CD14-positive monocyte (primary cell): Measurements from ENCODE around the gene TTLL8. TPM values are rescaled to one million over a fixed set of nuclear protein-coding genes. Genes with fewer than 3 reads are reported as not detected.
A peak's percentile ranks its signal among the peaks of the same experiment; 100 is the strongest.

ENCODE experiments used
- DNase-seq, 3 donors: peaks; one replicate each; pipeline ENCODE4 v3.0.0-alpha.2; 2011 to 2022
- H2AFZ ChIP-seq: 2 replicates; pipeline ENCODE4 v1.6.0; 2012; ENCODE audit warnings: mild to moderate bottlenecking, low read depth, low read length, inconsistent platforms; ENCODE audit not compliant: insufficient read depth, poor library complexity, severe bottlenecking
- H3K27ac ChIP-seq, 2 donors: 1 replicate in 1 of 2; 2 replicates in 1 of 2; pipeline ENCODE4 v1.5.1; 2012 to 2013; ENCODE audit warnings: low read length in 2 of 2, control low read depth in 1 of 2, inconsistent platforms in 1 of 2, low read depth in 1 of 2, mild to moderate bottlenecking in 1 of 2
- H3K27me3 ChIP-seq, 2 donors: one replicate each; pipeline versions ENCODE4 v1.6.0 to v1.6.1; 2011 to 2013; ENCODE audit warnings: low read length in 2 of 2; ENCODE audit not compliant: control insufficient read depth in 2 of 2, insufficient read depth in 2 of 2
- H3K36me3 ChIP-seq, 2 donors: replicated peaks in 1 of 2; 1 replicate in 1 of 2; 2 replicates in 1 of 2; pipeline versions ENCODE4 v1.5.1 to v1.6.1; 2012 to 2013; ENCODE audit warnings: low read length in 2 of 2, control low read depth in 1 of 2, inconsistent platforms in 1 of 2, mild to moderate bottlenecking in 1 of 2; ENCODE audit not compliant: insufficient read depth in 2 of 2, control insufficient read depth in 1 of 2
- H3K4me1 ChIP-seq, 2 donors: 1 replicate in 1 of 2; 2 replicates in 1 of 2; pipeline versions ENCODE4 v1.5.1 to v1.6.1; 2012 to 2013; ENCODE audit warnings: low read length in 2 of 2, control low read depth in 1 of 2, inconsistent platforms in 1 of 2, mild to moderate bottlenecking in 1 of 2, moderate library complexity in 1 of 2; ENCODE audit not compliant: insufficient read depth in 2 of 2, control insufficient read depth in 1 of 2
- H3K4me2 ChIP-seq: replicated peaks from 2 replicates; pipeline ENCODE3; 2012; ENCODE audit warnings: low read length, moderate library complexity, mild to moderate bottlenecking; ENCODE audit not compliant: poor library complexity, severe bottlenecking; ENCODE audit errors: extremely low read depth
- H3K4me3 ChIP-seq, 3 experiments: fragments of 200-600 bp in 1 of 3; sonication (generic) in 1 of 3; replicated peaks in 1 of 3; 1 replicate in 2 of 3; 2 replicates in 1 of 3; pipeline ENCODE4 v1.5.1; 2011 to 2013; ENCODE audit warnings: low read length in 3 of 3, mild to moderate bottlenecking in 3 of 3, control low read depth in 2 of 3, low read depth in 2 of 3, inconsistent platforms in 1 of 3, moderate library complexity in 1 of 3
- H3K79me2 ChIP-seq: 2 replicates; pipeline ENCODE4 v1.6.0; 2012; ENCODE audit warnings: mild to moderate bottlenecking, control low read depth, inconsistent platforms, low read length, moderate library complexity; ENCODE audit not compliant: insufficient read depth
- H3K9ac ChIP-seq: 2 replicates; pipeline ENCODE4 v1.6.0; 2017; ENCODE audit warnings: low read length, mild to moderate bottlenecking; ENCODE audit not compliant: insufficient read depth, poor library complexity, severe bottlenecking
- H3K9me3 ChIP-seq, 2 donors: replicated peaks in 1 of 2; 1 replicate in 1 of 2; 2 replicates in 1 of 2; pipeline versions ENCODE4 v1.5.1 to v1.6.1; 2012 to 2013; ENCODE audit warnings: low read length in 2 of 2, control low read depth in 1 of 2; ENCODE audit not compliant: control insufficient read depth in 1 of 2, insufficient read depth in 1 of 2
- H4K20me1 ChIP-seq: 2 replicates; pipeline ENCODE4 v1.6.0; 2012; ENCODE audit warnings: mild to moderate bottlenecking, low read length, control low read depth, moderate library complexity; ENCODE audit not compliant: insufficient read depth
- H3K27ac Mint-ChIP-seq, 7 donors: one replicate each; pipeline ENCODE4 v1.8.0; 2020; ENCODE audit warnings: mild to moderate bottlenecking in 7 of 7, mixed read lengths in 7 of 7, moderate library complexity in 6 of 7, inconsistent platforms in 2 of 7
- H3K27me3 Mint-ChIP-seq, 3 donors: one replicate each; pipeline ENCODE4 v1.8.0; 2021 to 2022; ENCODE audit warnings: low read depth in 3 of 3, mild to moderate bottlenecking in 3 of 3, mixed read lengths in 3 of 3, moderate library complexity in 3 of 3, inconsistent platforms in 1 of 3
- H3K36me3 Mint-ChIP-seq, 2 donors: one replicate each; pipeline ENCODE4 v1.8.0; 2020; ENCODE audit warnings: mixed read lengths in 2 of 2, inconsistent platforms in 1 of 2, mild to moderate bottlenecking in 1 of 2
- H3K4me1 Mint-ChIP-seq: one replicate; pipeline ENCODE4 v1.8.0; 2020; ENCODE audit warnings: mild to moderate bottlenecking, mixed read lengths
- H3K4me3 Mint-ChIP-seq, 2 donors: one replicate each; pipeline ENCODE4 v1.8.0; 2020; ENCODE audit warnings: mild to moderate bottlenecking in 2 of 2, mixed read lengths in 2 of 2, moderate library complexity in 1 of 2
- H3K9me3 Mint-ChIP-seq, 7 donors: one replicate each; pipeline ENCODE4 v1.8.0; 2020 to 2022; ENCODE audit warnings: mixed read lengths in 7 of 7, mild to moderate bottlenecking in 6 of 7, moderate library complexity in 6 of 7, inconsistent platforms in 2 of 7
- CTCF ChIP-seq: fragments of 200-600 bp; IDR thresholded peaks from one replicate; pipeline ENCODE4 v1.8.0; 2022; ENCODE audit warnings: antibody characterized with exemption, mild to moderate bottlenecking
- WGBS: methylation state at CpG from one replicate; pipeline ENCODE4 v1.1.5; 2013; ENCODE audit warnings: missing lambda C conversion rate; ENCODE audit not compliant: insufficient coverage; 5-methylcytosine and 5-hydroxymethylcytosine counted together
- intact Hi-C, 2 donors: fragments of 100-400 bp; cut with micrococcal nuclease; formaldehyde crosslinking; loops; one replicate each; pipeline versions ENCODE4 v1.15.0 to v1.15.1; 2023
- polyA plus RNA-seq, 3 donors: library from polyadenylated mRNA; depleted of rRNA in 1 of 3; unstranded in 2 of 3; stranded (reverse) in 1 of 3; fragments of 300-500 nt in 2 of 3; fragments of >200 nt in 1 of 3; fragmentation: Illumina TruSeq in 2 of 3; gene quantifications; 1 replicate in 2 of 3; 2 replicates in 1 of 3; pipeline ENCODE4 v1.2.3, GENCODE V29; 2012 to 2021

The TTLL8 gene
- polyA plus RNA-seq, 3 donors, result not detected

- H3K36me3 ChIP-seq, result no peaks in the 10 kb centered on the region
- Mint-ChIP-seq H3K36me3 (peaks cover 0 to 6% of the 10 kb centered on the region in 2 donors), H3K27ac (peak overlapping the region in 5 of 7 donors; percentile 21 to 81 (median 52)), H3K27me3 (peaks cover 4 to 11% (median 5%) of the 10 kb centered on the region in 3 donors), H3K4me3 (peak overlapping the region in 1 of 2 donors; percentile 60), H3K9me3 (peaks cover 9 to 16% (median 12%) of the 10 kb centered on the region in 7 donors), H3K4me1 (peaks cover 11% of the 10 kb centered on the region)
- no peak overlapping the region for H3K27ac ChIP-seq
- no peak for DNase-seq
- no peak for TF ChIP-seq CTCF
- H3K4me3 ChIP-seq, result no peak overlapping the region
- H3K27me3 ChIP-seq, result peaks cover 0 to 13% of the 10 kb centered on the region in 2 donors
- peaks cover 0 to 5% of the 10 kb centered on the region in 2 donors for H3K9me3 ChIP-seq
- H4K20me1 ChIP-seq, result no peaks in the 10 kb centered on the region
- intact Hi-C loops, result no loop called here
- H3K79me2 ChIP-seq, result no peaks in the 10 kb centered on the region
- H3K9ac ChIP-seq, result no peak overlapping the region
- H3K4me2 ChIP-seq, result no peak overlapping the region
- no peak overlapping the region for H2AFZ ChIP-seq
- H3K4me1 ChIP-seq, result peaks cover 10 to 16% of the 10 kb centered on the region in 2 donors
- 100% methylated on average over 2 of the region's 17 CpGs for WGBS
Observed at GRCh38 chr22:49975543-49976389, 82.3 kb downstream of the TTLL8 start.

GRCh38 chr22:49973018-49973961 lies 84.8 kb downstream of the TTLL8 start:
- Mint-ChIP-seq H3K27me3 (peaks cover 1 to 8% (median 5%) of the 10 kb centered on the region in 3 donors), H3K36me3 (peaks cover 0 to 2% of the 10 kb centered on the region in 2 donors), H3K4me3 (no peak overlapping the region), H3K27ac (no peak overlapping the region), H3K9me3 (no peaks in the 10 kb centered on the region), H3K4me1 (peaks cover 20% of the 10 kb centered on the region)
- Histone ChIP-seq H3K9me3 (no peaks in the 10 kb centered on the region), H3K4me2 (no peak overlapping the region), H3K36me3 (no peaks in the 10 kb centered on the region), H3K27ac (no peak overlapping the region), H3K27me3 (peaks cover 0 to 11% of the 10 kb centered on the region in 2 donors), H3K4me1 (peaks cover 24 to 36% of the 10 kb centered on the region in 2 donors), H2AFZ (no peak overlapping the region), H3K79me2 (no peaks in the 10 kb centered on the region), H4K20me1 (peaks cover 7% of the 10 kb centered on the region), H3K4me3 (no peak overlapping the region), H3K9ac (no peak overlapping the region)
- no peak for TF ChIP-seq CTCF
- peak in 2 of 3 donors; percentile 40 to 57 for DNase-seq
- WGBS, result 87% methylated on average over 5 of the region's 5 CpGs
- intact Hi-C loops, result no loop called here
